Epithelial cell of esophagus (primary cell): ENCODE data around the gene FAM110D.

Experiments
- DNase-seq: peaks from one replicate; pipeline ENCODE4 v3.0.0; 2010; ENCODE audit warnings: low read depth
- H3K4me3 ChIP-seq: 2 replicates; pipeline ENCODE4 v1.5.1; 2011; ENCODE audit warnings: mild to moderate bottlenecking, low read length, control low read depth
- CTCF ChIP-seq: IDR thresholded peaks from 2 replicates; pipeline ENCODE4 v1.5.1; 2011; ENCODE audit warnings: low read depth, mild to moderate bottlenecking, low read length, control low read depth, inconsistent platforms; ENCODE audit not compliant: insufficient read depth; ENCODE audit errors: missing control alignments

Gene FAM110D

GRCh38 chr1:26169669-26170471 is 11.0 kb downstream of the FAM110D start, which contains the start of gene ZNF593:
Gene ZNF593 (plus strand): TSS chr1:26169908. CDS start chr1:26169984, 76 bp downstream.
- peak; percentile 89 for DNase-seq
- TF ChIP-seq CTCF = peak; percentile 71
- H3K4me3 ChIP-seq = peak within 1 kb of the TSS; percentile 82

- H3K4me3 ChIP-seq = peak overlapping the region; percentile 82
- peak; percentile 12 for DNase-seq
- TF ChIP-seq CTCF = no peak
Measured at GRCh38 chr1:26170472-26170821, 11.6 kb downstream of the FAM110D start.

- no peak for DNase-seq
- peak within 1 kb of the TSS; percentile 82 for H3K4me3 ChIP-seq
- TF ChIP-seq CTCF = no peak
Measured at GRCh38 chr1:26171084-26172072, 12.5 kb downstream of the FAM110D start, which contains the start of gene ZNF593OS. Gene ZNF593OS (minus strand): TSS chr1:26171832. CDS start chr1:26171661, 171 bp downstream.

GRCh38 chr1:26175346-26175745 is 16.5 kb downstream of the FAM110D start:
- TF ChIP-seq CTCF = no peak
- H3K4me3 ChIP-seq = no peak overlapping the region
- no peak for DNase-seq

- DNase-seq = peak; percentile 91
- peak within 1 kb of the TSS; percentile 55 for H3K4me3 ChIP-seq
Measured at GRCh38 chr1:26177182-26177684, 18.4 kb downstream of the FAM110D start, which contains the start of gene CNKSR1. Gene CNKSR1 (plus strand): TSS chr1:26177491. CDS start chr1:26177548, 57 bp downstream.

More at GRCh38 chr1:26177182-26177684, 18.4 kb downstream of the FAM110D start, which contains the start of gene CNKSR1:
- TF ChIP-seq CTCF = peak; percentile 24
